HUES6 (cell line): Measurements from ENCODE around the gene TRIP10.
"Not testable (repeated sequence)": the region's sequence is repeated elsewhere in the genome, so short reads cannot be mapped to it uniquely, and the experiment has no call there.

Source experiments
- H3K27ac ChIP-seq: 2 replicates; pipeline ENCODE4 v1.7.0; 2013; ENCODE audit warnings: low read depth, mild to moderate bottlenecking, low read length, inconsistent platforms
- H3K27me3 ChIP-seq: 2 replicates; pipeline ENCODE4 v1.6.1; 2013; ENCODE audit warnings: low read length; ENCODE audit not compliant: control insufficient read depth, insufficient read depth
- H3K36me3 ChIP-seq: 2 replicates; pipeline ENCODE4 v1.6.1; 2013; ENCODE audit warnings: low read length; ENCODE audit not compliant: control insufficient read depth, insufficient read depth
- H3K4me1 ChIP-seq: 2 replicates; pipeline ENCODE4 v1.6.1; 2013; ENCODE audit warnings: low read length; ENCODE audit not compliant: control insufficient read depth, insufficient read depth
- H3K4me3 ChIP-seq: 2 replicates; pipeline ENCODE4 v1.5.1; 2013; ENCODE audit warnings: low read depth, low read length
- H3K9ac ChIP-seq: one replicate; pipeline ENCODE4 v1.6.1; 2013; ENCODE audit warnings: mild to moderate bottlenecking, low read length
- H3K9me3 ChIP-seq: 2 replicates; pipeline ENCODE4 v1.6.1; 2013; ENCODE audit warnings: low read depth, low read length; ENCODE audit not compliant: control insufficient read depth, insufficient read depth

The TRIP10 gene

GRCh38 chr19:6760606-6761005 lies 21.1 kb downstream of the TRIP10 start:
- Histone ChIP-seq H3K36me3 (peaks cover 44% of the 10 kb centered on the region), H3K9ac (no peak overlapping the region)

GRCh38 chr19:6761053-6761676 lies 21.7 kb downstream of the TRIP10 start:
- Histone ChIP-seq H3K36me3 (peaks cover 41% of the 10 kb centered on the region), H3K4me1 (peaks cover 2% of the 10 kb centered on the region), H3K27ac (no peak overlapping the region)

More at GRCh38 chr19:6760606-6761005, 21.1 kb downstream of the TRIP10 start:
- Histone ChIP-seq H3K9me3 (peaks cover 4% of the 10 kb centered on the region), H3K4me1 (no peaks in the 10 kb centered on the region), H3K27me3 (no peaks in the 10 kb centered on the region), H3K4me3 (no peak overlapping the region), H3K27ac (no peak overlapping the region)

GRCh38 chr19:6762253-6762797 lies 22.8 kb downstream of the TRIP10 start:
- H3K4me3 ChIP-seq, H3K27ac ChIP-seq, H3K27me3 ChIP-seq, H3K9me3 ChIP-seq, H3K4me1 ChIP-seq, H3K9ac ChIP-seq: not testable (repeated sequence)
- H3K36me3 ChIP-seq: peaks cover 36% of the 10 kb centered on the region

More at GRCh38 chr19:6761053-6761676, 21.7 kb downstream of the TRIP10 start:
- Histone ChIP-seq H3K9ac (no peak overlapping the region), H3K4me3 (no peak overlapping the region), H3K27me3 (no peaks in the 10 kb centered on the region; the same call in 1 of the 2 replicates), H3K9me3 (peaks cover 4% of the 10 kb centered on the region)

DNA sequence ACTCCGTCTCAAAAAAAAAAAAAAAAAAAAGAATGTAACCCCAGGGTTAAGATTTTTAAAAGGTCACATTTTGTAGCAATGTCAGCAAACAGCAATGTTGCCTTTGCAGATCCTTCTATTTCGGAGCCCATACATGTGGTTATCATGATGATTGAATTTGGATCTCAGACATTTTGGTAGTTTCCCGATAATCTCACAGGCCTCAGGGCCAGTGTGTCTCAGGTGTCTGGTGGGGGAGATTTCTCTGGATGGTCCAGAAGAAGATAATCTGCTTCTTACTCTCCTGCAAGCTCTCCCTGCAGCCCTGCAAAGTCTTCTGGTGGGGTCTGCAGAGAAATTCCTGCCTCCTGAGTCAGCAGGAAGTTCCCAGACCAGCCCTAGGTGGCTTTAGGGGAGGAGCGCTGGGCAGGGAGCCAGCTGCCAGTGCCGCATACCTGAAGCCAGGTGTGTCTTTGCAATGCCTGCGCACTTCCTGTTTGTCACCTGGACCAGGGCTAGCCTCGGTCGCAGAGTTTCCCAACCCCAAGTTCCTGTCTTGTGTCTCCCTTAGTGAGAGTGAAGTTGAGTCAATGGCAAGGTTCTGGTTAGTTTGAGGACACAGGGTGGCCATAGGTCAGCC lies 26.4 kb downstream of the TRIP10 start:
- no peaks in the 10 kb centered on the region; the same call in 1 of the 2 replicates for H3K27me3 ChIP-seq
- peaks cover 4% of the 10 kb centered on the region for H3K9me3 ChIP-seq
- H3K36me3 ChIP-seq: peaks cover 18% of the 10 kb centered on the region
- H3K27ac ChIP-seq: peak overlapping the region; percentile 79
- peak overlapping the region; percentile 98 for H3K4me3 ChIP-seq
- H3K9ac ChIP-seq: peak overlapping the region; percentile 71
- H3K4me1 ChIP-seq: peaks cover 10% of the 10 kb centered on the region

DNA sequence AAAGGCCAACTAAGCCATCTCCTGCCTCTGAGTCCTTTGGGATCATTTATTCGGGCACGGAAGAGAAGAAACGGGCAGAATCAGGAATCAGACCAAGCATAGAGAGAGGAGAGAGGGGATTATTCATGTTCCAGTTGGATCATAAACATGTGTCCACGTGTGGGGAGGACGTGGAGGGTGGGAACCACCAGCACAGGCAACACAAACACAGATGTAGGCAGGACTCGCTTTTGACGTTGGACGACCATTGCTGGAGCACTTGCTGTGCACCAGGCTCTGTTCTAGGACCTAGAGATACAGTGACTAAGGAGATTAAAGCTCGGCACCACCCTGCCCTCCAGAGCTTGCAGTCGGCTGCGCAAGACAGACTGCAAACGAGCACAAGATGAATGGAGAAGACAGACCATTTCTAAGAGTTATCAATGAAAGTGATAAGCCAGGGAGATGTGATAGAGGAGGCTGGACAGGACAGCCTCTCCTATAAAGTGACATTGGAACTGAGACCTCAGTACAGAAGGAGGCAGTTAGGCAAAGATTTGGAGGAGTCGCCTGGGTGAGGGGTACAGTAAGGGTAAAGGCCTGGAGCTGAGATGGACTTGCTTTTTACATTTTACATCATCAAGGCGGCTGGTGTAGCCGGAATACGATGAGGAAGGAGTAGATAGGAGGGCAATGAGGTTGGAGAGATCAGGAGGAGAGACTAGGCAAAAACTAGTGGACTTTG lies 27.0 kb downstream of the TRIP10 start:
- peaks cover 10% of the 10 kb centered on the region for H3K4me1 ChIP-seq
- peak overlapping the region; percentile 71 for H3K9ac ChIP-seq
- H3K27me3 ChIP-seq: no peaks in the 10 kb centered on the region; the same call in 1 of the 2 replicates
- H3K4me3 ChIP-seq: peak overlapping the region; percentile 98
- H3K9me3 ChIP-seq: no peaks in the 10 kb centered on the region
- H3K27ac ChIP-seq: peak overlapping the region; percentile 79
- peaks cover 13% of the 10 kb centered on the region; the same call in 1 of the 2 replicates for H3K36me3 ChIP-seq

- no peaks in the 10 kb centered on the region; the same call in 1 of the 2 replicates for H3K27me3 ChIP-seq
These were observed 27.5 kb downstream of the TRIP10 start for GRCh38 chr19:6767081-6767356.

DNA sequence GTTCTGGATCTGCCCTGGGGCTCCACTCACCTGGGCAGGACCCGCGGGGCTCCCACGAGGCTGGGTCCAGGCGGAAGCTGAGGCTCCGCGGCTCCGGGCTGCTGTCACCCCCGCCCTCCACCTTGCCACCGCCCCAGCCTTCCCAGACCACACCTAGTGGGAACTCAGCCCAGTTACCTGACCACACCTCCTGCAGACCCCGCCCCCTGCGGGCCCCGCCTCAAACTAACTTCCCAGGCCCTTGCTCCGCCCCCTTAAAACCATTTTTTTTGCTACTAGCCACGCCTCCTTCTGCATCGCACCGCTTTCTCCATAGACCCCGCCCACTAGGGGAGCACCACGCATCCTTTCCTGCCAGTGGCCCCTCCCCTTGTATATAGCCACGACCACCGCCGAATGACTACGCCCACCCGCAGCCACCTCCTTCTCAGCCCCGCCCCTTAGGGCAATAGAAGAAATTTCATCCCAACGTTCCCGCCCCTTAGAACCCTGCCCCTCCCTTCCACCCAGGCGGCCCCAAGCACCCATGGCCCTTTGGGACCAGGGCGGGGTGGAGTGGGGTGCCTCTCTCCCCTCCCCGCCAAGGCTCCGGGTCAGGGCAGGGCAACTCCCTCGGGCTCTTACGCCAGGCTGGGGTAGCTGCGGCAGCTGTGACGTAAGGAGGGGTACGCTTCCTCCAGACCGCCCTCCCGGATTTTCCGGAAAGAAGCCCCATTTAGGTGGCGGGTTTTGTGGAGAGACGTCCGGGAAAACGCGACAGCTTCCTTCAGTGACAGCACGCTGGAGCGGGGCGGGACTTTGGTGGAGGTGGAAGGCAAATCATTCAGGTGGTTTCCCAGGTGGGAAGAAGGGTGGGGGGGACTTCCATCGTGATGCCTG lies 28.1 kb downstream of the TRIP10 start, which contains the start of gene SH2D3A:
SH2D3A (minus strand) TSS at position 79 of the 879 bp plus-strand sequence. CDS start 3,687 bp downstream, outside the sequence.
- Histone ChIP-seq H3K27me3 (no peaks in the 10 kb centered on the region; the same call in 1 of the 2 replicates), H3K4me1 (peaks cover 10% of the 10 kb centered on the region), H3K9ac (peak within 1 kb of the TSS; percentile 71), H3K9me3 (no peaks in the 10 kb centered on the region), H3K4me3 (peak within 1 kb of the TSS; percentile 98), H3K36me3 (peaks cover 7% of the 10 kb centered on the region; the same call in 1 of the 2 replicates), H3K27ac (peak within 1 kb of the TSS; percentile 79)

More at GRCh38 chr19:6767081-6767356, 27.5 kb downstream of the TRIP10 start:
- H3K27ac ChIP-seq: peak overlapping the region; percentile 79; the same call in 1 of the 2 replicates
- peak overlapping the region; percentile 71 for H3K9ac ChIP-seq
- peaks cover 10% of the 10 kb centered on the region; the same call in 1 of the 2 replicates for H3K36me3 ChIP-seq
- no peaks in the 10 kb centered on the region for H3K9me3 ChIP-seq
- H3K4me3 ChIP-seq: peak overlapping the region; percentile 98
- H3K4me1 ChIP-seq: peaks cover 10% of the 10 kb centered on the region

DNA sequence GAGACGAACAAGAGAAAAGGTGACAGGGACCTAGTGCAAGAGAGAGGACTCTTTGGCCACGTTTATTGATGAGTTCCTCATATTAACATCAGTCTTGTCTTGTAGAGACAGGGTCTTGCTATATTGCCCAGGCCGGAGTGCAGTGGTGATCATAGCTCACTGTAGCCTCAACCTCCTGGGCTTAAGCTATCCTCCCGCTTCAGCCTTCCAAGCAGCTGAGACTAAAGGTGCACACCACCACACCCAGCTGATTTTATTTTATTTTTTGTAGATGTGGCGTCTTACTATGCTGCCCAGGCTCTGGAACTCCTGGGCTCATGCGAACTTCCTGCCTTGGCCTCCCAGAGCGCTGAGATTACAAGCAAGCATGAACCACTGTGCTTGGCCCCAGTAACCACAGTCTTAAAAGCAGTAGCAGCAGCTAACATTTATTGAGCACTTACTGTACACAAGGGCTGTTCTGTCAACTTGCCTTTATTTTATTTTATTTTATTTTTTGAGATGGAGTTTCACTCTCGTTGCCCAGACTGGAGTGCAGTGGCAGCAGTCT lies 28.8 kb downstream of the TRIP10 start:
- Histone ChIP-seq H3K4me1 (peaks cover 16% of the 10 kb centered on the region), H3K27me3 (no peaks in the 10 kb centered on the region; the same call in 1 of the 2 replicates), H3K36me3 (peaks cover 3% of the 10 kb centered on the region; the same call in 1 of the 2 replicates), H3K27ac (no peak overlapping the region), H3K9me3 (no peaks in the 10 kb centered on the region), H3K4me3 (peak overlapping the region; percentile 98), H3K9ac (no peak overlapping the region)

- peaks cover 18% of the 10 kb centered on the region for H3K4me1 ChIP-seq
These were observed 29.6 kb downstream of the TRIP10 start for GRCh38 chr19:6769006-6769619.

More at GRCh38 chr19:6769006-6769619, 29.6 kb downstream of the TRIP10 start:
- H3K27ac ChIP-seq: no peak overlapping the region
- no peaks in the 10 kb centered on the region for H3K9me3 ChIP-seq
- H3K4me3 ChIP-seq: no peak overlapping the region
- no peak overlapping the region for H3K9ac ChIP-seq
- H3K36me3 ChIP-seq: no peaks in the 10 kb centered on the region
- no peaks in the 10 kb centered on the region; the same call in 1 of the 2 replicates for H3K27me3 ChIP-seq
